SK-N-DZ (cell line): ENCODE measurements around the gene ARL14EPL. TPM values are rescaled to one million over a fixed set of nuclear protein-coding genes. Genes with fewer than 3 reads are reported as not detected.

Experiments used
- DNase-seq: peaks from one replicate; pipeline ENCODE4 v3.0.0-alpha.2; 2015; ENCODE audit warnings: low spot score
- polyA plus RNA-seq, 2 experiments: library from polyadenylated mRNA; depleted of rRNA; stranded (reverse); fragments of >200 nt; gene quantifications; 2 replicates each; pipeline ENCODE4 v1.2.3, GENCODE V29; 2014

ARL14EPL gene
- polyA plus RNA-seq (2014; cell fraction: cytosol; rRNA removed), result not detected in 2 replicates
- polyA plus RNA-seq (2014; cell fraction: nucleus; rRNA removed), result not detected in 2 replicates

- DNase-seq, result no peak
Measured at GRCh38 chr5:116032094-116032517, at the start of gene ARL14EPL. Gene ARL14EPL, plus strand, starts transcription at chr5:116032472. Its CDS starts 18,994 bp downstream, at chr5:116051466.

- DNase-seq, result peak; percentile 6
Measured at GRCh38 chr5:115983519-115983918, 48.8 kb upstream of the ARL14EPL start.

GRCh38 chr5:115985802-115986757, 46.2 kb upstream of the ARL14EPL start:
- DNase-seq, result no peak

DNA sequence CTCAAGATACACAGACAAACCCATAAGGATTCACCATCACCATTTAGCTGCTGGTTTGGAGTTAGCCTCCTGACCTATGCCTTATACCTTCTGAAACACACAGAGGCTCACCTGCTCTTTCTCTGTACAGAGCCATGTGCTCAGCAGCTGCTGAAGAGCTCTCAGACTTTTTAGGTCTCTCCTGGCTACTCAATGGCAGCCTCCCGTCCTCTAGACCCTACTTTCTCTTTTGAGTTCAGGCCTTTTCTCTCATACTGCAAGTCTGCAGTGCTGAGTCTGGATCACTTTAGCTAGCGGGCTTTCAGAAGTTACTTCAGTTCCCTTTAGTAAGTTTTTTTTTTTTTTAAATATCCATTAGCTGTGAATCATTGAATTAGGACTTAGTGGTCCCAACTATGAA, 44.3 kb upstream of the ARL14EPL start:
- no peak for DNase-seq

DNA sequence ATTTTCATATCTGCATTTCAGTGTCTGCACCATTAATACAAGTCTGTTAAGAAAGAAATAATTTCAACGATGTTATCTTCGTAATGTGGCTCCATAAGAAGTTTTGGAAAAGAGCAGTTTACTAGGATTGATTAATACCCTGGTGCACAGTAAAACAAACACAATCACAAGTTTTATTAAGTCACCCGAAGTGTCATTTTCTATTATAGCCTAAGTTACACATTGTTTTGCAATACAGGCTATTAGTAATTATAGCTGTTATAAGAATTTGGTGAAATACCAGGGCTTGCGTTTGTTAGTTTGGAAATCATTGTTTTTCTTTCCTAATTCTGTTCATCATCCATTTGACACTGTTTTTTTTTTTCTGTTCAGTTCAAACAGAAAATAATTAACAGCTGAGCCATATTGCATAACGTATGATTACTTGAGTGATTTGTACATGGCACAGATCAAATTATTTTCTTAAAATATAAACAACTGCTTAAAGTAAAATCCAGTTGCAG, 39.4 kb upstream of the ARL14EPL start:
- no peak for DNase-seq

- no peak for DNase-seq
Measured at GRCh38 chr5:115995351-115995750, 36.9 kb upstream of the ARL14EPL start.

DNA sequence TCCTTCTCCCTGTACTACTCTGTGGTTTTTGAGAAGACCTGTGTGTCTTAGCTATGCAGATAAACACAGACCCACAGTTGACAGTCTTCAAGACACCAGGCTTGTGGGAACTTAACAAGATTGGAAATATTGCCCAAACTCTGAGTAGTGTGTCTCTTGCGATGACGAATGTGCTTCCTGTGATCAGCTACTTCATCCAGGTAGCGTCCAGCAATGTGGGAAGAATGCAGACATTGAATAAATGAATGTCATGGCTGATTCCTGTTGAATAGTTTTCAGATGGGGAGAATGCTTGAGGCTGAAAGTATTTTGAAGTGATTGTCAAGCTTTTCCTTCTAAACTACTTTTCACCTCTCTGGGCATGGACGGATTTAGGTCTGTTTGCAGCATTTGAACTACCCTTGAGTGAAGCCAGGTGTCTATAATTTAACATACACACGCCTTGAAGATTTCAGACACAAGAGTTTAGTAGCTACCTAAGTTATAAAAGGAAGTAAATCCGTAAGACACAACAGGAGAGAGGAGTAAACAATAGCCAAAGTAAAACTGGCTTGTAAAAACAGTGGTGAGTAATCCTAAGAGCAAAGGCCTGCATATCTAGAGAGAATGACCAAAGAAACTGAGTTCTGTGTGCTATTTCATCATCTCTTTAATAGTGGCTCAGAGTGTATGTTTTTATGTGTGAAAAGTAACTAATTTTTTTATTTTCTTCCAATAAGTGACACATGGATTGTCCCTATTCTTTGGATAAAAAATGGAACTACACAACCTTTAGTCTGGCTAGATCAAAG, 30.0 kb upstream of the ARL14EPL start:
- DNase-seq, result no peak

DNA sequence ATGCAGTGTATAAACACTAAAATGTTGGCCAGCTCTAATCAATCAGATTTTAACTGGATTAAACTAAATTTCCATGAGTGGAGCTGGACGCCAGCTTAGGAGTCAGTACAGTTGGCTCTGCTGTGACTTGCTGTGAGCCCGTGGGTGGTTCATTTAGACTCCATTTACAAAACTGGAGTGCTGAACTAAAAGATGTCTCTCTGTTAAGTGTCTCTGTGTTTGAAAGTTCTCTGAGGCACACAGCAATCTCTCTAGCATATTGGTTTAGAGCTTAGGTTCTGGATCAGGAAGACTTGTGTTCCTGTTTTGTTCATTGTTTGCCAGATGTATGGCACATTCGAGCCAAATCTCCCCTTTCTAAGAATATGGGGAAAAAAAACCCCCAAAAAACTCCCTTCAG, 28.0 kb upstream of the ARL14EPL start:
- no peak for DNase-seq

DNA sequence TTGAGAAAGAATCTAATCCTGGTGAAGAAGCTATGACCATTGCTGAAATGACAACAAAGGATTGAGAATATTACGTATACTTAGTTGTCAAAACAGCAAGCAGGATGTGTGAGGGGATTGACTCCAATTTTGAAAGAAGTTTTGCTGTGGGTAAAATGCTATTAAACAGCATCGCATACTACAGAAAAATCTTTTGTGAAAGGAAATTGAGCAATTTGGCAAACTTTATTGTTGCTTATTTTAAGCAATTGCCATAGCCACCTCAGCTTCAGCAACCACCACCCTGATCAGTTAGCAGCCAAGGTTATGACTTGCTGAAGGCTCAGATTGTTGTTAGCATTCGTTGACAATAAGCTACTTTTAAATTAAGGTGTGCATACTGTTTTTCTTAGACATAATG, 22.5 kb upstream of the ARL14EPL start:
- no peak for DNase-seq

DNA sequence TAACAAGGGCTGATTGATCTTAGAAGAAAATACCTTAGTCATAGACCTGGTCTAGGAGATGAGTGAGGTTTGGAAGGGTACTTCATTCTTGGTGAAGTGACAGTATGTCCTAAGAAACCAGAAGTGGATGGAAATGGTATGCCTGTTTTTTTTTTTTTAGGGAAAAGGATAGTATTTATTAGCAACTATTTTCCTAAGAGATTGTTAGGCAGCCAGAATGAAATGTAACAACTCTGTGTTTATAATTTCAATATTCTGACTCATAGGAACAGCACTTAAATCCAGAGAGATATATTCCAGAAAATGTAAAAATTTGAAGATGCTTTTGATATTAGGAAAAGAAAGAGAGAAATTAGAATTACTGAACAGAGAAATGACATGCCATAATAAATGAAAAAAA, 21.2 kb upstream of the ARL14EPL start:
- DNase-seq, result no peak

DNA sequence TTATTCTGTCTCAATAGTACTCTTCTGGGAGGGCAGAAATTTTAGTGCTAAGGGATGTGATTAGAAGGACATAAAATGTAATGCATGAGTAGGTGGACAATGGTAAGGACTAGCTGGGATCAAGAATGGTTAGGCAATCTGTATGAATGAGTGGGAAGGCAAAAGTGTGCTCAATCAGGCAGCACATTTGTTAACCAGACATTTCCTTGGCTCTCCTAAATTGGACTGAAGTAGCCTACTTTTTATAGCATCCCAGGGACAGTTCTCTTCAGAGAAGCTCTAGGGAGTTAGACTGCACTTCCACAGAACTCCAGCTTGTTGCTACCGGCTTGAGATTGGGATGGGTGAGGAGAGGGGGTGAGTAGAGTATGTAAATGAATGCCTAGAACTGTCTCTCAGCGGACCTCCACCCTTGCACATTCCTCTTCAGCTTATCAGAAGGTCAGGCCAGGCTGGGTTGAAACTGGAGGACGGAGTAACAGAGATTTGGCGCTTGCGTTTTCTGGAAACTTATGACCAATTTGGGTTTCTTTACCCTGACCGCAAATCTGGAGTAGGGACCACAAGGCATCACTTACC, 19.0 kb upstream of the ARL14EPL start:
- no peak for DNase-seq

GRCh38 chr5:116013936-116014335, 18.3 kb upstream of the ARL14EPL start:
- no peak for DNase-seq

- no peak for DNase-seq
Measured at GRCh38 chr5:116023619-116024018, 8.7 kb upstream of the ARL14EPL start.

DNA sequence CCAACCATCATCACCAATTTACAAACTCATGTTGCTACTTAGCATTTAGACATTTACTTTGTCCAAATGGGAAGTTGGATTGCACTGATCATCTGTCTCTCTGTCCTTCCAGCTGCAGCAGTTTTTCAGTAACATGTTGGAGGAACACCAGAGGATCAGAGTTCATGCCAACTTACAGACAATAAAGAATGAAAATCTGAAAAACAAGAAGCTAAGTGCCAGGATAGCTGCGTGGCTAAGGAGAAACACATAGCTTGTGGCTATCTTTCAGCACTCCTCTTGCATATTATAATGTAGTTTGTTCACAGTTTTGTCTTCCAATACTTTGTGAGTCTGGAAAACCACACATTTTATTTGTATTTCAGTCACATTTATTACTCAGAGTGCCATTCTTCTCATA, 6.4 kb upstream of the ARL14EPL start:
- no peak for DNase-seq

- DNase-seq, result no peak
Measured at GRCh38 chr5:116032991-116033390, 719 bp downstream of the ARL14EPL start.

DNA sequence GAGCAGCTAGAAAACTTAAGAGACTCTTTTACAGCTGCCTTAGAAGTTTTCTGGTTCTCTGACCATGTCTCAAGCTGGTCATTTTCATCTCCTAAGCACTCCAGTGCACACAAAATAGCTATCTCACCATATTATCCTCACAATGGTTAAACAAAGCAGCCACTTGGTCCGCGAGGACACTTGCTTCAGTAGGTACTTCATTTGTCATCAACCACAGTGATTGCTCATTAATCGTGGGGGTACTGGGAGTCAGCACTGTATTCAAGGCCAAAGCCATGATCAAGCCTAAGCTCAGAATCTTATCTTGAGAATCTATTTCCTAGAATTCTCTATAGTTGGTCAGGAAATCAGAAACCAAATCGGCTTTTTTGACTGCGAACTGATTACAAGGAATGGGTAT, 2.9 kb downstream of the ARL14EPL start:
- DNase-seq, result no peak

- DNase-seq, result no peak
Measured at GRCh38 chr5:116037236-116037822, 5.1 kb downstream of the ARL14EPL start.

GRCh38 chr5:116038817-116039216, 6.5 kb downstream of the ARL14EPL start:
- DNase-seq, result no peak

- DNase-seq, result no peak
Measured at GRCh38 chr5:116042375-116042774, 10.1 kb downstream of the ARL14EPL start.

- no peak for DNase-seq
Measured at GRCh38 chr5:116044073-116044472, 11.8 kb downstream of the ARL14EPL start.

DNA sequence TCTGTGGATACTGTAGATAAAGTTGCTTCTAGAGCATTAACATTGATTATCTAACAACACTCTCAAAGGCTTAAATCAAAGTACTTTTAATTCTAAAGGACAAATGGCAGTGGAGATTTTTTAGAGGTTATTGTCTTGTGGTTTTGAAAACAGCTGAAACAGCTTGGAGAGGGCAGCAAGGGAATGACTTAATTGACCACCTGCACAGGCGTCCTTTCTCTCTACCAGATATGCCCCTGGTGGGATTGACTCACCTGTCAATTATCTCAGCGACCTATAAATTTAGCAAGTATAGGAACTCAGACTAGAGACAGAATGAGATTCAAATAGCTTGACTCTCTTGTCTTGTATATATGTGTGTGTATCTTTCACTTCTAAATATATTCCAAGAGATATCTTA, 13.5 kb downstream of the ARL14EPL start:
- DNase-seq, result no peak
